ENCODE data around the gene ATP8A2.

DNA sequence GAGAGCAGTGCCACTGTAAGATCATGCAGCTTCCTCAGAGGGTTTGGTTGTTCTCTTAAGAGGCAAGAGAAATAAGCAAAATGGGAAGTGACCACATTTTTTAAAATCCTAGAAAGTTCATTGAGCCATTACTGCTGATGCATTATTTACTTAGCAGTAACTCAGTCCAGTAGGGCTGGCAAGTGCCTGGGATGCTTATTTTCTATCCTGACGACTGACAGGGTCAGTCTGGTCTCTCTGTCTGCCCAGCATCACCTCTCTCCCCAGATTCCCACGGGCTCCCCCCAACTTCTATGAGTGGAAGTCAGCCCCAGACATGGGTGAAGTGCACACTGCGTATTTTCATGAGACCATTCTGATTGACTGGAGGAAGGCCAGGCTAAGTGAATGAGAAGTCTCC is 669.7 kb downstream of the ATP8A2 start:
- TF ChIP-seq CCAR2 (IDR thresholded peaks at IDR 0.05; ENCODE audit: low read depth, low read length) (no peak), E2F6 (IDR thresholded peaks at IDR 0.05; ENCODE audit: borderline replicate concordance in 1 of 2, extremely low read depth in 1 of 2, insufficient read depth in 1 of 2, insufficient read length in 1 of 2, low read depth in 1 of 2, low read length in 1 of 2, poor library complexity in 1 of 2, severe bottlenecking in 1 of 2) (no peak), POLR2A (conservative IDR thresholded peaks at IDR 0.05) (no peak), HCFC1 (IDR thresholded peaks at IDR 0.05; ENCODE audit: low read depth, low read length) (no peak), ZBTB7A (IDR thresholded peaks at IDR 0.05; ENCODE audit: borderline replicate concordance, control insufficient read depth, low read depth, low read length) (no peak), CTCF (IDR thresholded peaks at IDR 0.05 in 2 of 3, conservative IDR thresholded peaks at IDR 0.05 in 1 of 3; ENCODE audit: insufficient read depth in 2 of 3, low read depth in 1 of 3, low read length in 3 of 3) (no peak), ZNF57 (CRISPR knock-in tag; IDR thresholded peaks at IDR 0.05) (no peak), U2AF1 (optimal IDR thresholded peaks at IDR 0.05; ENCODE audit: low read depth, low read length) (no peak)

Measured in K562 (cell line).